ENCODE results near the gene SEC14L6.

The SEC14L6 gene

GRCh38 chr22:30531651-30532608 lies 14.6 kb downstream of the SEC14L6 start:
- DNase-seq = no peak

GRCh38 chr22:30526656-30527055 lies 19.9 kb downstream of the SEC14L6 start:
- DNase-seq = no peak

GRCh38 chr22:30523646-30524489 lies 22.7 kb downstream of the SEC14L6 start:
- no peak for DNase-seq

- no peak for DNase-seq
Measured at GRCh38 chr22:30521368-30522156, 25.0 kb downstream of the SEC14L6 start.

- no peak for DNase-seq
Measured at GRCh38 chr22:30519842-30520425, 26.6 kb downstream of the SEC14L6 start.

- no peak for DNase-seq
Measured at GRCh38 chr22:30516731-30517130, 29.8 kb downstream of the SEC14L6 start.

GRCh38 chr22:30516273-30516672 lies 30.3 kb downstream of the SEC14L6 start:
- DNase-seq = no peak

GRCh38 chr22:30514252-30514651 lies 32.3 kb downstream of the SEC14L6 start:
- DNase-seq = no peak

GRCh38 chr22:30513462-30513861 lies 33.1 kb downstream of the SEC14L6 start:
- no peak for DNase-seq

- DNase-seq = no peak
Measured at GRCh38 chr22:30511911-30512310, 34.6 kb downstream of the SEC14L6 start.

- no peak for DNase-seq
Measured at GRCh38 chr22:30511109-30511508, 35.4 kb downstream of the SEC14L6 start.

- no peak for DNase-seq
Measured at GRCh38 chr22:30508216-30508615, 38.3 kb downstream of the SEC14L6 start.

GRCh38 chr22:30507670-30508069 lies 38.9 kb downstream of the SEC14L6 start:
- no peak for DNase-seq

- no peak for DNase-seq
Measured at GRCh38 chr22:30506507-30506968, 40.0 kb downstream of the SEC14L6 start.

- DNase-seq = no peak
Measured at GRCh38 chr22:30503551-30503950, 43.0 kb downstream of the SEC14L6 start.

- DNase-seq = no peak
Measured at GRCh38 chr22:30502911-30503310, 43.6 kb downstream of the SEC14L6 start.

GRCh38 chr22:30502153-30502552 lies 44.4 kb downstream of the SEC14L6 start:
- DNase-seq = no peak

GRCh38 chr22:30500628-30501027 lies 45.9 kb downstream of the SEC14L6 start:
- no peak for DNase-seq

GRCh38 chr22:30497466-30498150 lies 48.9 kb downstream of the SEC14L6 start:
- DNase-seq = no peak

GRCh38 chr22:30495041-30495784 lies 51.3 kb downstream of the SEC14L6 start:
- DNase-seq = no peak

- no peak for DNase-seq
Measured at GRCh38 chr22:30492144-30492543, 54.4 kb downstream of the SEC14L6 start.
